ENCODE measurements around the gene PCDHGB6.

DNA sequence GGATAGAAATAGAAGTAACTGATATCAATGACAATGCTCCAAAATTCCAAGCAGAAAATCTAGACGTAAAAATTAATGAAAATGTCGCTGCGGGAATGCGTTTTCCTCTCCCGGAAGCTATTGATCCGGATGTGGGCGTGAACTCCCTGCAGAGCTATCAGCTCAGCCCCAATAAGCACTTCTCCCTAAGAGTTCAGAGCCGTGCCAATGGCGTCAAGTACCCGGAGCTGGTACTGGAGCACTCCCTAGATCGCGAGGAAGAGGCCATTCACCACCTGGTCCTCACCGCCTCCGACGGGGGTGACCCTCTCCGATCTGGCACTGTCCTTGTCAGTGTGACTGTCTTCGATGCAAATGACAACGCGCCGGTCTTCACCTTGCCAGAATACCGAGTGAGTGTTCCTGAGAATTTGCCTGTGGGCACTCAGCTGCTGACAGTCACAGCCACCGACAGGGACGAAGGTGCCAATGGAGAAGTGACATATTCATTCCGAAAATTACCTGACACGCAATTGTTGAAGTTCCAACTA lies 5.8 kb downstream of the PCDHGB6 start:
- TF ChIP-seq, protein P1, sequence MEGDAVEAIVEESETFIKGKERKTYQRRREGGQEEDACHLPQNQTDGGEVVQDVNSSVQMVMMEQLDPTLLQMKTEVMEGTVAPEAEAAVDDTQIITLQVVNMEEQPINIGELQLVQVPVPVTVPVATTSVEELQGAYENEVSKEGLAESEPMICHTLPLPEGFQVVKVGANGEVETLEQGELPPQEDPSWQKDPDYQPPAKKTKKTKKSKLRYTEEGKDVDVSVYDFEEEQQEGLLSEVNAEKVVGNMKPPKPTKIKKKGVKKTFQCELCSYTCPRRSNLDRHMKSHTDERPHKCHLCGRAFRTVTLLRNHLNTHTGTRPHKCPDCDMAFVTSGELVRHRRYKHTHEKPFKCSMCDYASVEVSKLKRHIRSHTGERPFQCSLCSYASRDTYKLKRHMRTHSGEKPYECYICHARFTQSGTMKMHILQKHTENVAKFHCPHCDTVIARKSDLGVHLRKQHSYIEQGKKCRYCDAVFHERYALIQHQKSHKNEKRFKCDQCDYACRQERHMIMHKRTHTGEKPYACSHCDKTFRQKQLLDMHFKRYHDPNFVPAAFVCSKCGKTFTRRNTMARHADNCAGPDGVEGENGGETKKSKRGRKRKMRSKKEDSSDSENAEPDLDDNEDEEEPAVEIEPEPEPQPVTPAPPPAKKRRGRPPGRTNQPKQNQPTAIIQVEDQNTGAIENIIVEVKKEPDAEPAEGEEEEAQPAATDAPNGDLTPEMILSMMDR (IDR thresholded peaks at IDR 0.05; ENCODE audit: insufficient read depth, low read length, poor library complexity, severe bottlenecking), result no peak
- no peak for TF ChIP-seq EZH2phosphoT487 (conservative IDR thresholded peaks at IDR 0.05; ENCODE audit: low read length)

Data from SU-DHL-6 (cell line).